ENCODE measurements around the gene PHAF1. TPM values are rescaled to one million over a fixed set of nuclear protein-coding genes. Genes with fewer than 3 reads are reported as not detected.
"Not testable (repeated sequence)": the region's sequence is repeated elsewhere in the genome, so short reads cannot be mapped to it uniquely, and the experiment has no call there.

Gene PHAF1
- total RNA-seq, 1 donor from 2014 or later: 27.1 TPM

DNA sequence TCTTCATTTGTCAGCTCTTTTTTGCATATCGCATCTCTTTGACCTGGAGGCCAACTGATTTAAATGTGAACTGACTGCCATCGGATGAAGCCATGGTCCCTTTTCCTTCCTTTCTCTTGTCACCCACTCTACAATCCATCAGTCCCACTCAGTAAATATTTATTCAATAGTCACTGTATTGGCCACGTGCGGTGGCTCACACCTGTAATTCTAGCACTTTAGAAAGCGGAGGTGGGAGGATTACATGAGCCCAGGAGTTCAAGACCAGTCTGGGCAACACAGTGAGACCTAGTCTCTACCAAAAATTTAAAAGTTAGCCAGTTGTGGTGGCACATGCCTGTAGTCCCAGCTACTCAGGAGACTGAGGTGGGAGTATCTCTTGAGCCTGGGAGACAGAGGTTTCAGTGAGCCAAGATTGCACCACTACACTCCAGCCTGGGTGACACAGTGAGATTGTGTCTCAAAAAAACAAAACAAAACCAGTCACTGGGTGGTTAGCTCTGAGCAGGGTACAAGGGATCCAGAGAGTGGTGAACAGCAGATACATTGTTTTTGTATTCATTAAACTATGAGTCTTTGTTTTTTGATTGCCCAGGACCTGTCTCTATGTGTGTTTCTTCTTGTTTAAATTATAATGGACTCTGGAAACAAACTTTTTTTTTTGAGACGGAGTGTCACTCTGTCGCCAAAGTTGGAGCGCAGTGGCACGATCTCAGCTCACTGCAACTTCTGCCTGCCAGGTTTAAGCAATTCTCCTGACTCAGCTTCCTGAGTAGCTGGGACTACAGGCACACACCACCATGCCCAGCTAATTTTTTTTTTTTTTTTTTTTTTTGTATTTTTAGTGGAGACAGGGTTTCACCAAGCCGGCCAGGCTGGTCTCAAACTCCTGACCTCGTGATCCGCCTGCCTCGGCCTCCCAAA, 6.9 kb downstream of the PHAF1 start:
- no peak overlapping the region for H3K4me3 Mint-ChIP-seq (ENCODE audit: unreplicated experiment)
- TF ChIP-seq, protein P1, sequence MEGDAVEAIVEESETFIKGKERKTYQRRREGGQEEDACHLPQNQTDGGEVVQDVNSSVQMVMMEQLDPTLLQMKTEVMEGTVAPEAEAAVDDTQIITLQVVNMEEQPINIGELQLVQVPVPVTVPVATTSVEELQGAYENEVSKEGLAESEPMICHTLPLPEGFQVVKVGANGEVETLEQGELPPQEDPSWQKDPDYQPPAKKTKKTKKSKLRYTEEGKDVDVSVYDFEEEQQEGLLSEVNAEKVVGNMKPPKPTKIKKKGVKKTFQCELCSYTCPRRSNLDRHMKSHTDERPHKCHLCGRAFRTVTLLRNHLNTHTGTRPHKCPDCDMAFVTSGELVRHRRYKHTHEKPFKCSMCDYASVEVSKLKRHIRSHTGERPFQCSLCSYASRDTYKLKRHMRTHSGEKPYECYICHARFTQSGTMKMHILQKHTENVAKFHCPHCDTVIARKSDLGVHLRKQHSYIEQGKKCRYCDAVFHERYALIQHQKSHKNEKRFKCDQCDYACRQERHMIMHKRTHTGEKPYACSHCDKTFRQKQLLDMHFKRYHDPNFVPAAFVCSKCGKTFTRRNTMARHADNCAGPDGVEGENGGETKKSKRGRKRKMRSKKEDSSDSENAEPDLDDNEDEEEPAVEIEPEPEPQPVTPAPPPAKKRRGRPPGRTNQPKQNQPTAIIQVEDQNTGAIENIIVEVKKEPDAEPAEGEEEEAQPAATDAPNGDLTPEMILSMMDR (IDR thresholded peaks at IDR 0.05; ENCODE audit: partially characterized antibody, unreplicated experiment): no peak
- H3K27me3 Mint-ChIP-seq (ENCODE audit: unreplicated experiment): no peaks in the 10 kb centered on the region
- H3K9me3 Mint-ChIP-seq (ENCODE audit: unreplicated experiment): no peaks in the 10 kb centered on the region
- no peak overlapping the region for H3K27ac Mint-ChIP-seq (ENCODE audit: unreplicated experiment)
- H3K36me3 Mint-ChIP-seq (ENCODE audit: unreplicated experiment): no peaks in the 10 kb centered on the region
- DNase-seq: no peak
- H3K4me1 Mint-ChIP-seq (ENCODE audit: low read depth, unreplicated experiment): peaks cover 1% of the 10 kb centered on the region

DNA sequence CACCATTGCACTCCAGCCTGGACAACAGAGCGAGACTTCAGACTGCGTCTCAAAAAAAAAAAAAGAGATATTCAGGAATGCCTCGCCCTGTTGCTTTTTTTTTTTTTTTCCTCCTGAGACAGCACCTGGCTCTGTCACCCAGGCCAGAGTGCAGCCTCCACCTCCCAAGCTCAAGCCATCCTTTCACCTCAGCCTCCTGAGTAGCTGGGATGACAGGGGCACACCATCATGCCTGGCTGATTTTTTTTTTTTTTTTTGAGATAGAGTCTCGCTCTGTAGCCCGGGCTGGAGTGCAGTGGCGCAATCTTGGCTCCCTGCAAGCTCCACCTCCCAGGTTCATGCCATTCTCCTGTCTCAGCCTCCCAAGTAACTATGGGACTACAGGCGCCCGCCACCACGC, 8.0 kb downstream of the PHAF1 start:
- DNase-seq: no peak
- H3K27ac Mint-ChIP-seq (ENCODE audit: unreplicated experiment): no peak overlapping the region
- H3K4me3 Mint-ChIP-seq (ENCODE audit: unreplicated experiment): no peak overlapping the region
- H3K9me3 Mint-ChIP-seq (ENCODE audit: unreplicated experiment): no peaks in the 10 kb centered on the region
- TF ChIP-seq, protein P1 (IDR thresholded peaks at IDR 0.05; ENCODE audit: partially characterized antibody, unreplicated experiment): no peak
- no peaks in the 10 kb centered on the region for H3K4me1 Mint-ChIP-seq (ENCODE audit: low read depth, unreplicated experiment)
- no peaks in the 10 kb centered on the region for H3K36me3 Mint-ChIP-seq (ENCODE audit: unreplicated experiment)
- H3K27me3 Mint-ChIP-seq (ENCODE audit: unreplicated experiment): no peaks in the 10 kb centered on the region

DNA sequence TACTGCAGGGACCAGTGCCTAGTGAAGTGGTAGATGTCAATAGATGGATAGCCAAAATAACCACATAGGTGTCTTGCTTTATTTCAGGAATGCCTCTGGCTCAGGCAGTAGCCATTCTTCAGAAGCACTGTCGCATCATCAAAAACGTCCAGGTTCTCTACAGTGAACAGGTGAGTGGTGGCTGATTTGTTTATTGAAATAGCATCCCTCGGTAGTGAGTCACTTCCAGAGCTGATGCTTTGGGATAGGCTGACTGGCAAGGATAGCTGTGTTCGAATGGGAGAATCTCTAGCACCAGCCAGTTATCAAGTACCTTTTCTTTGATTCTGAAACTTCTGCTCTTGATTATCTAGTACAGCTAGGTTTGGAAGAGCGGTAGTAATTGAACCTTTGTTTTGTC, 10.3 kb downstream of the PHAF1 start:
- Mint-ChIP-seq H3K27me3 (ENCODE audit: unreplicated experiment) (no peaks in the 10 kb centered on the region), H3K4me3 (ENCODE audit: unreplicated experiment) (no peak overlapping the region), H3K36me3 (ENCODE audit: unreplicated experiment) (peaks cover 5% of the 10 kb centered on the region), H3K4me1 (ENCODE audit: low read depth, unreplicated experiment) (peaks cover 3% of the 10 kb centered on the region), H3K27ac (ENCODE audit: unreplicated experiment) (no peak overlapping the region), H3K9me3 (ENCODE audit: unreplicated experiment) (no peaks in the 10 kb centered on the region)
- no peak for DNase-seq
- TF ChIP-seq, protein P1 (IDR thresholded peaks at IDR 0.05; ENCODE audit: partially characterized antibody, unreplicated experiment): no peak

DNA sequence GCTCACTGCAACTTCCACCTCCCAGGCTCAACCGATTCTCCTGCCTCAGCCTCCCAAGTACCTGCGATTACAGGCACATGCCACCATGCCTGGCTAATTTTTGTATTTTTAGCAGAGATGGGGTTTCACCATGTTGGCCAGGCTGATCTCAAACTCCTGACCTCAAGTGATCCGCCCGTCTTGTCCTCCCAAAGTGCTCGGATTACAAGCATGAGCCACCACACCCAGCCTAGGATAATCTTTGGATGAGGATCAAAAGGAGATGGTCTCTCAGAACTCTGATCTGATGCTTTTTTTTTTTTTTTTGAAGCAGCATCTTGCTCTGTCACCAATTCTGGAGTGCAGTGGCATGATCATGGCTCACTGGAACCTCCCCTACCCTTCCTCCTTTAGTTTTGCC, 13.1 kb downstream of the PHAF1 start:
- H3K4me1 Mint-ChIP-seq (ENCODE audit: low read depth, unreplicated experiment): peaks cover 15% of the 10 kb centered on the region
- H3K27me3 Mint-ChIP-seq (ENCODE audit: unreplicated experiment); H3K4me3 Mint-ChIP-seq (ENCODE audit: unreplicated experiment); H3K36me3 Mint-ChIP-seq (ENCODE audit: unreplicated experiment); H3K27ac Mint-ChIP-seq (ENCODE audit: unreplicated experiment); H3K9me3 Mint-ChIP-seq (ENCODE audit: unreplicated experiment); DNase-seq: not testable (repeated sequence)

DNA sequence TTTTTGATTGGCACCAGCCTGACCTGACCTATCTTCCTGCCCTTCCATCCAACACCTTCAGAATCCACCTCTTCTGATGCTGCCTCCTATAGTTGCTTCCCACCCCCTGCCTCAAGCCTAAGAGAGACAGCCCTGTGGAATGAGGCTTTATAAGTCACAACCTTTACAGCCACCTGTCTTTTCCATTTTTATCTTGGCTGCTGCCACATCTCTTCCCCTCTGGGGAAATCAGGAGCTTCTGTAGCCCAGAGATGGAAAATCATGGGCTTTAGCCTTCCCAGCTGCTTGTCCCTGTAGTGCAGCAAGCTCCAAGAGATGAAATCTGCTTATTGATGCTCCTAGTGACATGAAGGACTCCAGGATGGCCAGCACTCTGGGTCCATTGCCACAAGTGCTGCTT, 18.7 kb downstream of the PHAF1 start:
- H3K27ac Mint-ChIP-seq (ENCODE audit: unreplicated experiment): peak overlapping the region; percentile 33
- peaks cover 2% of the 10 kb centered on the region for H3K9me3 Mint-ChIP-seq (ENCODE audit: unreplicated experiment)
- H3K36me3 Mint-ChIP-seq (ENCODE audit: unreplicated experiment): peaks cover 4% of the 10 kb centered on the region
- H3K4me3 Mint-ChIP-seq (ENCODE audit: unreplicated experiment): no peak overlapping the region
- H3K4me1 Mint-ChIP-seq (ENCODE audit: low read depth, unreplicated experiment): peaks cover 25% of the 10 kb centered on the region
- TF ChIP-seq, protein P1 (IDR thresholded peaks at IDR 0.05; ENCODE audit: partially characterized antibody, unreplicated experiment): no peak
- H3K27me3 Mint-ChIP-seq (ENCODE audit: unreplicated experiment): peaks cover 2% of the 10 kb centered on the region
- DNase-seq: no peak
